Lower leg skin (tissue), 3 donors: ENCODE measurements around the gene BBS9.

Experiments used
- CTCF ChIP-seq, 3 donors: fragments of 450-650 bp; IDR thresholded peaks; one replicate each; pipeline ENCODE4 v1.5.1; 2016; ENCODE audit warnings: antibody characterized with exemption in 3 of 3, mild to moderate bottlenecking in 3 of 3, moderate library complexity in 2 of 3
- POLR2A ChIP-seq, 2 donors: fragments of 450-650 bp; IDR thresholded peaks; one replicate each; pipeline ENCODE4 v1.6.1; 2016 to 2017; ENCODE audit warnings: antibody characterized with exemption in 2 of 2, mild to moderate bottlenecking in 1 of 2, moderate library complexity in 1 of 2

- no peak for TF ChIP-seq CTCF (IDR thresholded peaks at IDR 0.05)
- TF ChIP-seq POLR2A (IDR thresholded peaks at IDR 0.05) = no peak
These were observed 243.8 kb downstream of the BBS9 start for GRCh38 chr7:33373195-33373594.
